HEK293 (cell line): ENCODE results near the gene S100A13.
A peak's percentile ranks its signal among the peaks of the same experiment; 100 is the strongest.

Experiments
- CTCF ChIA-PET: fragments of 350-600 bp; formaldehyde crosslinking; extraction: SDS; loops from one replicate; lab custom pipeline; 2021; ENCODE audit warnings: antibody characterized with exemption; lab: Yijun Ruan, JAX
- POLR2A ChIA-PET: fragments of 300-600 bp; formaldehyde crosslinking; extraction: SDS; loops from one replicate; lab custom pipeline; 2020; ENCODE audit warnings: antibody characterized with exemption, inconsistent platforms; lab: Yijun Ruan, JAX
- H3K27ac ChIP-seq: fragments of 200-500 bp; sonication (Bioruptor generic); 2 replicates; pipeline ENCODE4 v1.5.1; 2014; ENCODE audit warnings: low read depth, low read length, control low read depth, inconsistent platforms; ENCODE audit errors: extremely low read depth
- H3K36me3 ChIP-seq, 2 experiments: fragments of 200-500 bp in 1 of 2; sonication (Bioruptor generic) in 1 of 2; 1 replicate in 1 of 2; 2 replicates in 1 of 2; pipeline ENCODE4 v1.5.1; 2014 to 2017; ENCODE audit warnings: inconsistent platforms in 2 of 2, low read length in 2 of 2; ENCODE audit not compliant: control insufficient read depth in 2 of 2, insufficient read depth in 1 of 2
- H3K4me1 ChIP-seq: fragments of 200-500 bp; sonication (Bioruptor generic); 2 replicates; pipeline ENCODE4 v1.5.1; 2014; ENCODE audit warnings: mild to moderate bottlenecking, low read length, inconsistent platforms; ENCODE audit not compliant: control insufficient read depth, insufficient read depth
- H3K4me3 ChIP-seq: 2 replicates; pipeline ENCODE4 v1.5.1; 2011; ENCODE audit warnings: low read depth, mild to moderate bottlenecking, control low read depth, low read length, moderate library complexity
- H3K9me3 ChIP-seq: fragments of 200-500 bp; sonication (Bioruptor generic); 2 replicates; pipeline ENCODE4 v1.5.1; 2014; ENCODE audit warnings: low read depth, low read length, inconsistent platforms; ENCODE audit not compliant: control insufficient read depth, insufficient read depth
- KLF9 ChIP-seq: fragments of 450-650 bp; formaldehyde crosslinking; IDR thresholded peaks from 2 replicates; pipeline ENCODE4 v1.5.1; 2016; ENCODE audit warnings: missing biosample characterization, missing genetic modification characterization, low read depth
- PRDM4 ChIP-seq: fragments of 450-650 bp; formaldehyde crosslinking; IDR thresholded peaks from 2 replicates; pipeline ENCODE4 v1.5.1; 2017; ENCODE audit warnings: missing biosample characterization, missing genetic modification characterization
- SCRT1 ChIP-seq: fragments of 450-650 bp; formaldehyde crosslinking; IDR thresholded peaks from 2 replicates; pipeline ENCODE4 v1.5.1; 2016; ENCODE audit warnings: missing biosample characterization, missing genetic modification characterization, borderline replicate concordance
- ZBTB20 ChIP-seq: fragments of 450-650 bp; formaldehyde crosslinking; IDR thresholded peaks from 2 replicates; pipeline ENCODE4 v1.5.1; 2016; ENCODE audit warnings: missing biosample characterization, missing genetic modification characterization
- ZBTB48 ChIP-seq: fragments of 450-650 bp; formaldehyde crosslinking; IDR thresholded peaks from 2 replicates; pipeline ENCODE4 v1.5.1; 2016; ENCODE audit warnings: missing biosample characterization, missing genetic modification characterization
- ZNF302 ChIP-seq: fragments of 450-650 bp; formaldehyde crosslinking; IDR thresholded peaks from 2 replicates; pipeline ENCODE4 v1.5.1; 2016; ENCODE audit warnings: missing biosample characterization, missing genetic modification characterization, low read depth
- ZNF362 ChIP-seq: fragments of 450-650 bp; formaldehyde crosslinking; IDR thresholded peaks from 2 replicates; pipeline ENCODE4 v1.5.1; 2016; ENCODE audit warnings: missing biosample characterization, missing genetic modification characterization
- ZNF501 ChIP-seq: fragments of 450-650 bp; formaldehyde crosslinking; IDR thresholded peaks from 2 replicates; pipeline ENCODE4 v1.5.1; 2016; ENCODE audit warnings: missing biosample characterization, missing genetic modification characterization
- ZNF529 ChIP-seq: fragments of 450-650 bp; formaldehyde crosslinking; IDR thresholded peaks from 2 replicates; pipeline ENCODE4 v1.5.1; 2017; ENCODE audit warnings: missing genetic modification characterization, missing biosample characterization; ENCODE audit not compliant: insufficient replicate concordance
- ZNF677 ChIP-seq: fragments of 450-650 bp; IDR thresholded peaks from 2 replicates; pipeline ENCODE4 v1.5.0; 2018; ENCODE audit warnings: missing biosample characterization, mild to moderate bottlenecking, missing genetic modification characterization, moderate library complexity
- ZNF785 ChIP-seq: fragments of 450-650 bp; formaldehyde crosslinking; IDR thresholded peaks from 2 replicates; pipeline ENCODE4 v1.5.1; 2016; ENCODE audit warnings: missing biosample characterization, missing genetic modification characterization
- ZSCAN30 ChIP-seq: fragments of 450-650 bp; IDR thresholded peaks from 2 replicates; pipeline ENCODE4 v1.5.1; 2018; ENCODE audit warnings: missing biosample characterization, mild to moderate bottlenecking, missing genetic modification characterization, moderate library complexity
- TF ChIP-seq, protein P1 (sequence below): fragments of 450-650 bp; formaldehyde crosslinking; IDR thresholded peaks from 2 replicates; pipeline ENCODE4 v1.5.1; 2016; ENCODE audit warnings: missing biosample characterization, missing genetic modification characterization, borderline replicate concordance
- TF ChIP-seq, protein P2 (sequence below): fragments of 450-650 bp; formaldehyde crosslinking; IDR thresholded peaks from 2 replicates; pipeline ENCODE4 v1.5.1; 2016; ENCODE audit warnings: missing biosample characterization, missing genetic modification characterization

The S100A13 gene

DNA sequence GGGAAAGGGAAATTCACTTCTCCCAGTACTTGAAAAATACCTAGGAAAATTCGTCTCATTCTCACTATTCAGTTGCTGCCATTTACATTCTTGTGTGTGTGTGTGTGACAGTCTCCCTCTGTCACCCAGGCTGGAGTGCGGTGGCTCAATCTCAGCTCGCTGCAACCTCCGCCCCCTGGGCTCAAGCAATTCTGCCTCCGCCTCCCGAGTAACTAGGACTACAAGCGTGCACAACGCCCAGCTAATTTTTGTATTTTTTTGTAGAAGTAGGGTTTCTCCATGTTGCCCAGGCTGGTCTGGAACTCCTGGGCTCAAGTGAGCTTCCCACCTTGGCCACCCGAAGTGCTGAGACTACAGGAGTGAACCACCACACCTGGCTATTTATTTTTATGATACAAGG lies 32.4 kb upstream of the S100A13 start (continued):
- TF ChIP-seq, protein P1, sequence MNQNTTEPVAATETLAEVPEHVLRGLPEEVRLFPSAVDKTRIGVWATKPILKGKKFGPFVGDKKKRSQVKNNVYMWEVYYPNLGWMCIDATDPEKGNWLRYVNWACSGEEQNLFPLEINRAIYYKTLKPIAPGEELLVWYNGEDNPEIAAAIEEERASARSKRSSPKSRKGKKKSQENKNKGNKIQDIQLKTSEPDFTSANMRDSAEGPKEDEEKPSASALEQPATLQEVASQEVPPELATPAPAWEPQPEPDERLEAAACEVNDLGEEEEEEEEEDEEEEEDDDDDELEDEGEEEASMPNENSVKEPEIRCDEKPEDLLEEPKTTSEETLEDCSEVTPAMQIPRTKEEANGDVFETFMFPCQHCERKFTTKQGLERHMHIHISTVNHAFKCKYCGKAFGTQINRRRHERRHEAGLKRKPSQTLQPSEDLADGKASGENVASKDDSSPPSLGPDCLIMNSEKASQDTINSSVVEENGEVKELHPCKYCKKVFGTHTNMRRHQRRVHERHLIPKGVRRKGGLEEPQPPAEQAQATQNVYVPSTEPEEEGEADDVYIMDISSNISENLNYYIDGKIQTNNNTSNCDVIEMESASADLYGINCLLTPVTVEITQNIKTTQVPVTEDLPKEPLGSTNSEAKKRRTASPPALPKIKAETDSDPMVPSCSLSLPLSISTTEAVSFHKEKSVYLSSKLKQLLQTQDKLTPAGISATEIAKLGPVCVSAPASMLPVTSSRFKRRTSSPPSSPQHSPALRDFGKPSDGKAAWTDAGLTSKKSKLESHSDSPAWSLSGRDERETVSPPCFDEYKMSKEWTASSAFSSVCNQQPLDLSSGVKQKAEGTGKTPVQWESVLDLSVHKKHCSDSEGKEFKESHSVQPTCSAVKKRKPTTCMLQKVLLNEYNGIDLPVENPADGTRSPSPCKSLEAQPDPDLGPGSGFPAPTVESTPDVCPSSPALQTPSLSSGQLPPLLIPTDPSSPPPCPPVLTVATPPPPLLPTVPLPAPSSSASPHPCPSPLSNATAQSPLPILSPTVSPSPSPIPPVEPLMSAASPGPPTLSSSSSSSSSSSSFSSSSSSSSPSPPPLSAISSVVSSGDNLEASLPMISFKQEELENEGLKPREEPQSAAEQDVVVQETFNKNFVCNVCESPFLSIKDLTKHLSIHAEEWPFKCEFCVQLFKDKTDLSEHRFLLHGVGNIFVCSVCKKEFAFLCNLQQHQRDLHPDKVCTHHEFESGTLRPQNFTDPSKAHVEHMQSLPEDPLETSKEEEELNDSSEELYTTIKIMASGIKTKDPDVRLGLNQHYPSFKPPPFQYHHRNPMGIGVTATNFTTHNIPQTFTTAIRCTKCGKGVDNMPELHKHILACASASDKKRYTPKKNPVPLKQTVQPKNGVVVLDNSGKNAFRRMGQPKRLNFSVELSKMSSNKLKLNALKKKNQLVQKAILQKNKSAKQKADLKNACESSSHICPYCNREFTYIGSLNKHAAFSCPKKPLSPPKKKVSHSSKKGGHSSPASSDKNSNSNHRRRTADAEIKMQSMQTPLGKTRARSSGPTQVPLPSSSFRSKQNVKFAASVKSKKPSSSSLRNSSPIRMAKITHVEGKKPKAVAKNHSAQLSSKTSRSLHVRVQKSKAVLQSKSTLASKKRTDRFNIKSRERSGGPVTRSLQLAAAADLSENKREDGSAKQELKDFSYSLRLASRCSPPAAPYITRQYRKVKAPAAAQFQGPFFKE (tag by site-specific recombination): no peak
- TF ChIP-seq ZNF302 (tag by site-specific recombination) (no peak), ZNF529 (tag by site-specific recombination) (no peak)

GRCh38 chr1:153659175-153659534 lies 31.9 kb upstream of the S100A13 start:
- Histone ChIP-seq H3K4me3 (peak overlapping the region; percentile 87), H3K9me3 (no peaks in the 10 kb centered on the region), H3K36me3 (peaks cover 28 to 48% of the 10 kb centered on the region in 2 experiments), H3K27ac (peak overlapping the region; percentile 78; the same call in 1 of the 2 replicates), H3K4me1 (0 out of 2 replicates have a peak, but pooled peaks cover 2% of the 10 kb centered on the region)
- POLR2A ChIA-PET: interaction anchor here (0.6 to 2.8 kb wide), 9 partner anchors 10 to 343 kb away, joined by 3 to 24 read pairs (median 5); partner anchors contain the start of genes CHTOP, S100A1, S100A13 and SLC27A3
- TF ChIP-seq ZNF501 (tag by site-specific recombination): no peak
- TF ChIP-seq, protein P2, sequence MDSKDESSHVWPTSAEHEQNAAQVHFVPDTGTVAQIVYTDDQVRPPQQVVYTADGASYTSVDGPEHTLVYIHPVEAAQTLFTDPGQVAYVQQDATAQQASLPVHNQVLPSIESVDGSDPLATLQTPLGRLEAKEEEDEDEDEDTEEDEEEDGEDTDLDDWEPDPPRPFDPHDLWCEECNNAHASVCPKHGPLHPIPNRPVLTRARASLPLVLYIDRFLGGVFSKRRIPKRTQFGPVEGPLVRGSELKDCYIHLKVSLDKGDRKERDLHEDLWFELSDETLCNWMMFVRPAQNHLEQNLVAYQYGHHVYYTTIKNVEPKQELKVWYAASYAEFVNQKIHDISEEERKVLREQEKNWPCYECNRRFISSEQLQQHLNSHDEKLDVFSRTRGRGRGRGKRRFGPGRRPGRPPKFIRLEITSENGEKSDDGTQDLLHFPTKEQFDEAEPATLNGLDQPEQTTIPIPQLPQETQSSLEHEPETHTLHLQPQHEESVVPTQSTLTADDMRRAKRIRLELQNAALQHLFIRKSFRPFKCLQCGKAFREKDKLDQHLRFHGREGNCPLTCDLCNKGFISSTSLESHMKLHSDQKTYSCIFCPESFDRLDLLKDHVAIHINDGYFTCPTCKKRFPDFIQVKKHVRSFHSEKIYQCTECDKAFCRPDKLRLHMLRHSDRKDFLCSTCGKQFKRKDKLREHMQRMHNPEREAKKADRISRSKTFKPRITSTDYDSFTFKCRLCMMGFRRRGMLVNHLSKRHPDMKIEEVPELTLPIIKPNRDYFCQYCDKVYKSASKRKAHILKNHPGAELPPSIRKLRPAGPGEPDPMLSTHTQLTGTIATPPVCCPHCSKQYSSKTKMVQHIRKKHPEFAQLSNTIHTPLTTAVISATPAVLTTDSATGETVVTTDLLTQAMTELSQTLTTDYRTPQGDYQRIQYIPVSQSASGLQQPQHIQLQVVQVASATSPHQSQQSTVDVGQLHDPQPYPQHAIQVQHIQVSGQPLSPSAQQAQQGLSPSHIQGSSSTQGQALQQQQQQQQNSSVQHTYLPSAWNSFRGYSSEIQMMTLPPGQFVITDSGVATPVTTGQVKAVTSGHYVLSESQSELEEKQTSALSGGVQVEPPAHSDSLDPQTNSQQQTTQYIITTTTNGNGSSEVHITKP (tag by site-specific recombination): peak; percentile 81
- TF ChIP-seq PRDM4: no peak
- peak; percentile 52; the same call in 1 of the 2 replicates for TF ChIP-seq ZBTB48 (tag by site-specific recombination)
- CTCF ChIA-PET: interaction anchor here (0.8 to 2.4 kb wide), 3 partner anchors 10 to 148 kb away, joined by 3 to 9 read pairs (median 5); no protein-coding TSS in a partner anchor

- peak within 1 kb of the TSS; percentile 87 for H3K4me3 ChIP-seq
- ChIA-PET POLR2A (interaction anchor here (0.6 to 2.8 kb wide), 8 partner anchors 10 to 328 kb away, joined by 3 to 24 read pairs (median 5); partner anchors contain the start of genes CHTOP, S100A1, S100A13 and SLC27A3), CTCF (interaction anchor here (0.9 to 2.4 kb wide), 2 partner anchors 10 to 148 kb away, joined by 3 to 9 read pairs; no protein-coding TSS in a partner anchor)
- peak within 1 kb of the TSS; percentile 78 for H3K27ac ChIP-seq
- H3K9me3 ChIP-seq: no peaks in the 10 kb centered on the region
- H3K36me3 ChIP-seq: peaks cover 23 to 42% of the 10 kb centered on the region in 2 experiments
- 0 out of 2 replicates have a peak, but pooled peaks cover 2% of the 10 kb centered on the region for H3K4me1 ChIP-seq
- no peak for TF ChIP-seq ZNF362 (tag by site-specific recombination)
- no peak for TF ChIP-seq ZNF785
- peak; percentile 97 for TF ChIP-seq ZBTB20 (tag by site-specific recombination)
- TF ChIP-seq KLF9 (tag by site-specific recombination): peak; percentile 81
- TF ChIP-seq ZSCAN30 (tag by site-specific recombination): no peak
- no peak for TF ChIP-seq ZNF677
- TF ChIP-seq SCRT1: 0 out of 2 replicates have a peak, but pooled peaks have one; percentile 7
These were observed 31.3 kb upstream of the S100A13 start, which contains the start of gene SNAPIN for GRCh38 chr1:153658400-153659174. TSS of gene SNAPIN (plus strand) at chr1:153658703. CDS start at chr1:153658744, 41 bp downstream.
